Left renal cortex interstitium (tissue), 4 donors: ENCODE measurements around the gene ORM2. TPM values are rescaled to one million over a fixed set of nuclear protein-coding genes. Genes with fewer than 3 reads are reported as not detected.
"Not testable (repeated sequence)": the region's sequence is repeated elsewhere in the genome, so short reads cannot be mapped to it uniquely, and the experiment has no call there.

Experiments
- DNase-seq, 4 donors: peaks; one replicate each; pipeline ENCODE4 v3.0.0-alpha.2; 2013; ENCODE audit warnings: low read depth in 4 of 4, low spot score in 2 of 4, missing footprints in 1 of 4
- polyA plus RNA-seq, 4 donors: library from polyadenylated mRNA; unstranded; fragments of 120-200 nt; gene quantifications; one replicate each; pipeline ENCODE4 v1.2.1, GENCODE V29; 2013; ENCODE audit not compliant: insufficient read length in 4 of 4

Gene ORM2
- polyA plus RNA-seq, 4 donors: 0.27 to 0.73 TPM; not detected in 2

DNA sequence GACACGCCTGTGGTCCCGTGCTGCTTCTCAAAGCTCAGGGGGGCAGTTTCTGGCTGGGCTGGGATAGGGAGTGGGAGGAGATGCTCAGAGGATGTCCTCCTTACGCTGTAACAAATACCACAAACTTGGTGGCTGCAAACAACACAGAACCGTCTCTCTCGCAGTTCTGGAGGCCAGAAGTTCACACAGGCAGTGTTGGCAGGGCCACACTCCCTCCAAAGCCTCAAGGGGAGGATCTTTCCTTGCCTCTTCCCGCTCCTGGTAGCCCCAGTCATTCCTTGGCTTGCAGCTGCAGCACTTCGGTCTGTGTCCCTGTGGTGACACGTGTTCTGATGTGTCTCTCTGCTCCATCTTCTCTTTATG lies 17.2 kb upstream of the ORM2 start:
- no peak for DNase-seq

DNA sequence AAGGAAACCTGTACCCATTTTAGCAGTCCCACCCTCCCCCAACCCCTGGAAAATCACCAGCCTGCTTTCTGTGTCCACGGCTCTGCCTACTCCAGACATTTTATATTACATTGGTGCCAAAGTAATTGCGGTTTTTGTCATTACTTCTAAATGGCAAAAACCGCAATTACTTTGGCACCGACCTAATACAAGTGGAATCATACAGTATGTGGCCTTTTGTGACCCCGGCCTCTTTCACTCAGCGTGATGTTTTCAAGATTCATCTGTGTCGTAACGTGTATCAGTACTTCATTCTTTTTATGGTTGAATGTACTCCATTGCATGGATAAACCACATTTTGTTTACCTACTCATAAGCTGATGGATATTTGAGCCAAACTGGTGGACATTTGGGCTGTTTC lies 16.5 kb upstream of the ORM2 start:
- DNase-seq: no peak

DNA sequence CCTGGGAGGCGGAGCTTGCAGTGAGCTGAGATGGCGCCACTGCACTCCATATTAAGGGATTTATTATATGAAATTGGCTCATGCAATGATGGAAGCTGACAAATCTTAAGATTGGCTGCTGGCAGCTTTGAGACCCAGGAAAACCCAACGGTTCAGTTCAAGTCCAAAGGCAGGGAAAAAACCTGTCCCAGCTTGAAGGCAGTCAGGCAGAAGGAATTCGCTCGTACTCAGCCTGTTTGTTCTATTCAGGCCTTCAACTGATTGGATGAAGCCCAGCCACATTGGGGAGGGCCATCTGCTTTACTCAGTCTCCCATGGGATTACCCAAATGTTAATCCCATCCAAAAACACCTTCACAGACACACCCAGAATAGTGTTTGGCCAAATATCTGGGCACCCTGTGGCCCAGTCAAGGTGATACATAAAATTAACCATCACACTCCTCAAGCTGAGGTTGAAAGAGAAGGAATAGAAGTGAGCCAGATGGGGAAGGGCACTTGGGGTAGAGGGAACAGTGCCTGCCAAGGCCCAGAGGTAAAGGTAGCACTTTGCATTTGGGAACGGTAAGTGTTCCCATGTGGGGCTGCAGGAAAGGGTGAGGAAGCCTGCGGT lies 15.3 kb upstream of the ORM2 start:
- DNase-seq: no peak

- no peak for DNase-seq
Measured at GRCh38 chr9:114314881-114315722, 14.6 kb upstream of the ORM2 start.

- DNase-seq: no peak
Measured at GRCh38 chr9:114315723-114316363, 13.8 kb upstream of the ORM2 start.

GRCh38 chr9:114316605-114317230 lies 13.0 kb upstream of the ORM2 start:
- no peak for DNase-seq

GRCh38 chr9:114317665-114318357 lies 11.9 kb upstream of the ORM2 start:
- no peak for DNase-seq

GRCh38 chr9:114318416-114318815 lies 11.3 kb upstream of the ORM2 start:
- DNase-seq: no peak

DNA sequence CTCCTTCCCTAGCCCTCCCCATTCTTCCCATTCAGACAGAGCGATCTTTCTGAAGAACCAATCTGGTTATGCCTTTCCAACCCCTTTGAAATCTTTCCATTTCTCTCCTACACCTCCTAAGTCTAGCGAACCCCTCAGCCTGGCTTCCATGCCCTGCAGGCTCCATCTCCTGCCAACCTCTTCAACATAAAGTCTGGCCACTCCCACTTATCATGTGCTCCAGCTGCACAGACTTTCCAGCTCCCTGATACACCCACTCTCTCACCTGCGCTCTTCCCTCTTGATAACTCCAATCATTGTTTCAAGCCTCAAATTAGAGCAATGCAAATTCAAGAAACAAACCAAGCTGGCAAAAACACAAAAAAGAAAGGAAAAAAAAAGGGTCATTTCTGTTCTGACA lies 10.5 kb upstream of the ORM2 start:
- DNase-seq: no peak

DNA sequence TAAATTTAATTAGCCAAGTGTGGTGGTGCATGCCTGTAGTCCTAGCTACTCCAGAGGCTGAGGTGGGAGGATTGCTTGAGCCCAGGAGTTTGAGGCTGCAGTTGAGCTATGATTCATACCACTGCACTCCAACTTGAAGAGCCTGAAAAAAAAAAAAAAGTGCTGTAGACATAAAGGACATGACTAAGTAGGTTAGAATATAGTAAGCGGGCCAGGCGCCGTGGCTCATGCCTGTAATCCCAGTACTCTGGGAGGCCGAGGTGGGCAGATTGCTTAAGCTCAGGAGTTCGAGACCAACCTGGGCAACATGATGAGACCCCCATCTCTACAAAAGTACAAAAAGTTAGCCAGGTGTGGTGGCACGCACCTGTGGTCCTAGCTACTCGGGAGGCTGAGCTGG lies 9.0 kb upstream of the ORM2 start:
- not testable (repeated sequence) for DNase-seq

DNA sequence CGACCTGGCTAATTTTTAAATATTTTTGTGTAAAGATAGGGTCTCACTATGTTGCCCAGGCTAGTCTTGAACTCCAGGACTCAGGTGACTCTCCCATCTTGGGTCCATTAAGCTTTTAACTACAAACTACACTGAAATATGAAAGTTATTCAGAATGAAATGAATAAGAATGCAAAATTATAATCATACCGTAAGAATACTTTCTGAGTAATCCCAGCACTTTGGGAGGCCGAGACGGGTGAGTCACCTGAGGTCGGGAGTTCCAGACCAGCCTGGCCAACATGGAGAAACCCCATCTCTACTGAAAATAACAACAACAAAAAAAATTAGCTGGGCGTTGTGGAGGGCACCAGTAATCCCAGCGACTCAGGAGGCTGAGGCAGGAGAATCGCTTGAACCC lies 7.9 kb upstream of the ORM2 start:
- DNase-seq: no peak

DNA sequence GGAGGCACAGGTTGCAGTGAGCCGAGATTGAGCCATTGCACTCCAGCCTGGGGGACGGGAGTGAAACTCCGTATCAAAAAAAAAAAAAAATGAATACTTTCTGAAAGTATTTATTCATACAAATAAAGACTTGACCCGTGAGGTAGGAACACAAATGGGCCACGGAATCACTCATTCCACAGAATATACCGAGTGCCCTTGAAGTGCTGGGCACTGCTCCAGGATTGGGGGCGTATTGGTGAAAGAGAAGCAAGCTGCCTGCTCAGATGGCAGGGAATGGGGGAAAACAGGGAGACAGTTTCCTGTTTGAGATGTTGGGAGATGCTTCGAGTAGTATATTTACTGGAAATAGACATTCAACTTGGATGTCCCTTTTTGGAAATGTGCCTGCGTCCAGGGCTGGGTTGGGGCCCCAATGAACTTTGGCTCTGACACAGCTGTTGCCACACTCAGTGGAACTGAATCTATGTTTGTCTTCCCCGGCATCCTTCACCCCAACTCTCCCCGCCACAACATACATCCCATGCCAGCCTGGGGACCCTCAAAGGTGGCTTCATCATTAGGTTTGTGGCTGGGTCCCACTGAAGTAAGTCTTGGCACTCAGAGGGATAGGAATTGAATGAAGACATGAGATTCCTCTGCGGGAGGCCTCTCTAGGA lies 7.4 kb upstream of the ORM2 start:
- DNase-seq: not testable (repeated sequence)

DNA sequence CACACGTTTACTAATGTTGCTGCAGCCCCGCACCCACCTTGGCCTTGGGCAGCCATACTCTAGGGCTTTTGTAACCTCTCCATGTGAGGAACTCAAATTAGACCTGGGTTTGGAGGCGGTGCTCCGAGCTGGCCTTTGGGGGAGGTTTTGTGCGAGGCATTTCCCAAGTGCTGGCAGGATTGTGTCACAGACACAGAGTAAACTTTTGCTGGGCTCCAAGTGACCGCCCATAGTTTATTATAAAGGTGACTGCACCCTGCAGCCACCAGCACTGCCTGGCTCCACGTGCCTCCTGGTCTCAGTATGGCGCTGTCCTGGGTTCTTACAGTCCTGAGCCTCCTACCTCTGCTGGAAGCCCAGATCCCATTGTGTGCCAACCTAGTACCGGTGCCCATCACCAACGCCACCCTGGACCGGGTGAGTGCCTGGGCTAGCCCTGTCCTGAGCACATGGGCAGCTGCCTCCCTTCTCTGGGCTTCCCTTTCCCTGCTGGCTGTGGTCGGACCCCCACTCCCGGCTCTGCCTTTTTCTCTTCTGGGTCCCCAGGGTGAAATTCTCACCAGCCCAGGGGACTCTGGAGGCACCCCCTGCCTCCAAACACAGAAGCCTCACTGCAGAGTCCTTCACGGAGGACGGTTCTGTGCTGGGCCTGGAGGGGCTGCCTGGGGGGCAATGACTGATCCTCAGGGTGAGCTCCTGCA lies 6.7 kb upstream of the ORM2 start, which contains the start of gene ORM1:
TSS of gene ORM1 (plus strand) at position 268 of the 701 bp plus-strand sequence. CDS start at position 304, 36 bp downstream.
- DNase-seq: not testable (repeated sequence)

DNA sequence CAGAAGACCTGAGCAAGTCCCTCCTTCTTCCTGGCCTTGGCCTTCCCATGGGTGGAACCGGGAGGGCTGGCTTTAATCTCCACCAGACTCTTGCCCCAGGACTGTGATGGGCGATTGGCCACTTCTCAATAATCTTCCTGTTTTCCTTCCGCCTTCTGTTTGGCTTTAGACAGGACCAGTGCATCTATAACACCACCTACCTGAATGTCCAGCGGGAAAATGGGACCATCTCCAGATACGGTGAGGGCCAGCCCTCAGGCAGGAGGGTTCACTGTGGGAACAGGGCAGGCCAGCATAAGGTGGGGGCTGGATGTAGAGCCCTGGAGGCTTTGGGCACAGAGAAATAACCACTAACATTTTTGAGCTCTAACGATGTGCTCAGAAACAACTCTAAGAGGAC lies 5.8 kb upstream of the ORM2 start:
- DNase-seq: not testable (repeated sequence)

GRCh38 chr9:114324492-114324891 lies 5.2 kb upstream of the ORM2 start:
- no peak for DNase-seq

- not testable (repeated sequence) for DNase-seq
Measured at GRCh38 chr9:114324965-114325364, 4.7 kb upstream of the ORM2 start.

GRCh38 chr9:114325684-114326254 lies 3.9 kb upstream of the ORM2 start:
- not testable (repeated sequence) for DNase-seq

GRCh38 chr9:114327749-114328148 lies 1.9 kb upstream of the ORM2 start:
- DNase-seq: no peak

DNA sequence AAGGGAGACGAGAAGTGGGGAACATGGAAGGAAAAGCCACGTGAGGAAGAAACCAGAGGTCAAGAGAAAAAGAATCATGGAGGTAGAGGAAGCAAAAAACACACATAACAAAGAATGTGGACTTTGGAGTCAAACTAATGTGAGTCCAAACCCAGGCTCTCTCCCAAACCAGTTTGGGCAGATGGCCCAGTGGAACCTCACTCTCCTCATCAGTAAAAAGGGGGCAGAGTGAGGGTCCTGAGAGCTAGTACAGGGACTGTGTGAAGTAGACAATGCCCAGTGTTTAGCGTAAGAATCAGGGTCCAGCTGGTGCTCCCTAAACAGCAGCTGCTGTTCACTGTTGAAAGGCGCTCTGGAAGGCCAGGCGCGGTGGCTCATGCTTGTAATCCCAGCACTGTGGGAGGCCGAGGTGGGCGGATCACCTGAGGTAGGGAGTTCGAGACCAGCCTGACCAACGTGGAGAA lies 1.3 kb upstream of the ORM2 start:
- not testable (repeated sequence) for DNase-seq
